H9 (cell line): ENCODE data around the gene ATF7. TPM values are rescaled to one million over a fixed set of nuclear protein-coding genes. Genes with fewer than 3 reads are reported as not detected.

Experiments used
- DNase-seq: peaks from one replicate; pipeline ENCODE4 v3.0.0-alpha.2; 2017
- H2AFZ ChIP-seq: one replicate; pipeline ENCODE4 v1.6.1; 2013; ENCODE audit warnings: mild to moderate bottlenecking, low read length, control low read depth, moderate library complexity
- H2AK5ac ChIP-seq: 2 replicates; pipeline ENCODE4 v1.6.1; 2013; ENCODE audit warnings: low read length, control low read depth, mixed read lengths; ENCODE audit not compliant: insufficient read length
- H2BK120ac ChIP-seq: one replicate; pipeline ENCODE4 v1.6.1; 2013; ENCODE audit warnings: low read depth, mild to moderate bottlenecking, low read length, control low read depth, inconsistent platforms; ENCODE audit not compliant: poor library complexity, severe bottlenecking
- H2BK12ac ChIP-seq: 2 replicates; pipeline ENCODE4 v1.6.1; 2013; ENCODE audit warnings: low read length, control low read depth, mixed read lengths, low read depth; ENCODE audit not compliant: insufficient read length
- H2BK15ac ChIP-seq: 2 replicates; pipeline ENCODE4 v1.6.1; 2013; ENCODE audit warnings: low read depth, low read length, control low read depth
- H2BK20ac ChIP-seq: one replicate; pipeline ENCODE4 v1.6.1; 2013; ENCODE audit warnings: low read depth, mild to moderate bottlenecking, low read length, control low read depth, inconsistent platforms; ENCODE audit not compliant: poor library complexity, severe bottlenecking
- H2BK5ac ChIP-seq: 2 replicates; pipeline ENCODE4 v1.6.1; 2013; ENCODE audit warnings: low read length, control low read depth, mixed read lengths; ENCODE audit not compliant: insufficient read length
- H3K14ac ChIP-seq: 2 replicates; pipeline ENCODE4 v1.6.1; 2013; ENCODE audit warnings: low read length, control low read depth; ENCODE audit not compliant: insufficient read depth
- H3K18ac ChIP-seq: 2 replicates; pipeline ENCODE4 v1.6.1; 2013; ENCODE audit warnings: low read depth, mild to moderate bottlenecking, mixed read lengths, low read length, control low read depth; ENCODE audit not compliant: insufficient read length
- H3K23ac ChIP-seq: 2 replicates; pipeline ENCODE4 v1.6.1; 2013; ENCODE audit warnings: low read length, control low read depth, mixed read lengths, low read depth; ENCODE audit not compliant: insufficient read length
- H3K23me2 ChIP-seq: 2 replicates; pipeline ENCODE4 v1.6.1; 2013; ENCODE audit warnings: low read depth, mild to moderate bottlenecking, mixed read lengths, low read length, control low read depth; ENCODE audit not compliant: insufficient read length, poor library complexity, severe bottlenecking
- H3K27ac ChIP-seq: 2 replicates; pipeline ENCODE4 v1.5.1; 2013; ENCODE audit warnings: low read length, control low read depth, mixed read lengths, low read depth; ENCODE audit not compliant: insufficient read length
- H3K27me3 ChIP-seq: 2 replicates; pipeline ENCODE4 v1.6.1; 2013; ENCODE audit warnings: low read length, control low read depth, inconsistent platforms; ENCODE audit not compliant: insufficient read depth
- H3K4ac ChIP-seq: 2 replicates; pipeline ENCODE4 v1.6.1; 2013; ENCODE audit warnings: low read depth, mild to moderate bottlenecking, control low read depth, inconsistent platforms, low read length, moderate library complexity
- H3K4me1 ChIP-seq: 2 replicates; pipeline ENCODE4 v1.6.1; 2013; ENCODE audit warnings: low read length, control low read depth, inconsistent platforms; ENCODE audit not compliant: insufficient read depth
- H3K4me2 ChIP-seq: 2 replicates; pipeline ENCODE4 v1.6.1; 2013; ENCODE audit warnings: low read length, control low read depth, mixed read lengths; ENCODE audit not compliant: insufficient read length, insufficient read depth
- H3K56ac ChIP-seq: 2 replicates; pipeline ENCODE4 v1.6.1; 2013; ENCODE audit warnings: low read depth, mild to moderate bottlenecking, mixed read lengths, low read length, control low read depth; ENCODE audit not compliant: insufficient read length
- H3K79me1 ChIP-seq: 2 replicates; pipeline ENCODE4 v1.6.1; 2013; ENCODE audit warnings: low read depth, mild to moderate bottlenecking, moderate library complexity, low read length, control low read depth, inconsistent platforms; ENCODE audit not compliant: insufficient read depth, poor library complexity, severe bottlenecking
- H3K79me2 ChIP-seq: 2 replicates; pipeline ENCODE4 v1.6.1; 2013; ENCODE audit warnings: low read length, control low read depth, inconsistent platforms; ENCODE audit not compliant: insufficient read depth
- H3K9ac ChIP-seq: 2 replicates; pipeline ENCODE4 v1.6.1; 2013; ENCODE audit warnings: low read length, control low read depth, mixed read lengths; ENCODE audit not compliant: insufficient read length; ENCODE audit errors: extremely low read depth
- H3K9me3 ChIP-seq: one replicate; pipeline ENCODE4 v1.6.1; 2013; ENCODE audit warnings: low read depth, low read length, inconsistent platforms; ENCODE audit not compliant: control insufficient read depth
- H3T11ph ChIP-seq: one replicate; pipeline ENCODE4 v1.6.1; 2013; ENCODE audit warnings: mild to moderate bottlenecking, low read length, control low read depth, inconsistent platforms
- H4K20me1 ChIP-seq: one replicate; pipeline ENCODE4 v1.6.1; 2013; ENCODE audit not compliant: control insufficient read depth, insufficient read length, insufficient read depth
- H4K5ac ChIP-seq: 2 replicates; pipeline ENCODE4 v1.6.1; 2013; ENCODE audit warnings: low read depth, mild to moderate bottlenecking, mixed read lengths, low read length, control low read depth; ENCODE audit not compliant: insufficient read length
- H4K8ac ChIP-seq: replicated peaks from 2 replicates; pipeline ENCODE4 v1.6.1; 2013; ENCODE audit warnings: low read length, control low read depth, mixed read lengths, low read depth; ENCODE audit not compliant: insufficient read length
- H4K91ac ChIP-seq: 2 replicates; pipeline ENCODE4 v1.6.1; 2013; ENCODE audit warnings: low read depth, mild to moderate bottlenecking, moderate library complexity, mixed read lengths, low read length, control low read depth; ENCODE audit not compliant: insufficient read length
- H3K27ac Mint-ChIP-seq, 3 experiments: 2 replicates in 2 of 3; 3 replicates in 1 of 3; pipeline ENCODE4 v1.8.0; 2020 to 2021; ENCODE audit warnings: mixed read lengths in 3 of 3, mild to moderate bottlenecking in 1 of 3, moderate library complexity in 1 of 3
- H3K27me3 Mint-ChIP-seq: 2 replicates; pipeline ENCODE4 v1.8.0; 2021; ENCODE audit warnings: low read depth, mild to moderate bottlenecking, moderate library complexity, mixed read lengths
- H3K36me3 Mint-ChIP-seq, 3 experiments: 2 replicates in 2 of 3; 3 replicates in 1 of 3; pipeline ENCODE4 v1.8.0; 2020 to 2021; ENCODE audit warnings: low read depth in 3 of 3, mixed read lengths in 3 of 3; ENCODE audit not compliant: insufficient read depth in 1 of 3
- H3K4me1 Mint-ChIP-seq, 2 experiments: 2 replicates each; pipeline ENCODE4 v1.8.0; 2020; ENCODE audit warnings: mixed read lengths in 2 of 2
- H3K4me3 Mint-ChIP-seq, 2 experiments: 2 replicates in 1 of 2; 3 replicates in 1 of 2; pipeline ENCODE4 v1.8.0; 2020 to 2021; ENCODE audit warnings: mild to moderate bottlenecking in 2 of 2, mixed read lengths in 2 of 2, moderate library complexity in 1 of 2
- H3K9me3 Mint-ChIP-seq, 2 experiments: 2 replicates in 1 of 2; 3 replicates in 1 of 2; pipeline ENCODE4 v1.8.0; 2020; ENCODE audit warnings: mild to moderate bottlenecking in 2 of 2, mixed read lengths in 2 of 2, moderate library complexity in 1 of 2
- CTCF ChIP-seq: fragments of 200-600 bp; sonication (generic); conservative IDR thresholded peaks from 3 replicates; pipeline ENCODE4 v1.8.0; 2021; ENCODE audit warnings: antibody characterized with exemption, mild to moderate bottlenecking
- WGBS: extraction: QIAGEN DNeasy Blood & Tissue Kit; methylation state at CpG from one replicate; pipeline ENCODE4 v1.1.7; 2013; ENCODE audit warnings: missing lambda C conversion rate, low lambda C conversion rate, mixed read lengths; ENCODE audit not compliant: insufficient read length; ENCODE audit errors: extremely low coverage; 5-methylcytosine and 5-hydroxymethylcytosine counted together
- total RNA-seq: library from RNA; stranded (reverse); gene quantifications from 2 replicates; pipeline ENCODE4 v1.2.1, GENCODE V29; 2021

ATF7 gene
- total RNA-seq, 1 experiment from 2014 or later, result 17.7 TPM

GRCh38 chr12:53500776-53501614 is 125.2 kb downstream of the ATF7 start, which contains the start of gene TARBP2:
Gene TARBP2 (plus strand): TSS chr12:53501283. CDS start chr12:53501409, 126 bp downstream.
- H2AFZ ChIP-seq, result no peak within 1 kb of the TSS

More at GRCh38 chr12:53500776-53501614, 125.2 kb downstream of the ATF7 start, which contains the start of gene TARBP2:
- Histone ChIP-seq H3K79me2 (no peaks in the 10 kb centered on the region; the same call in 1 of the 2 replicates), H4K8ac (no peak within 1 kb of the TSS), H2BK15ac (no peak within 1 kb of the TSS), H3K4me1 (peaks cover 6% of the 10 kb centered on the region; the same call in 1 of the 2 replicates), H3K56ac (peak within 1 kb of the TSS; percentile 17), H3K4ac (no peak within 1 kb of the TSS), H4K20me1 (no peaks in the 10 kb centered on the region), H3K9ac (peak within 1 kb of the TSS; percentile 78), H3K14ac (peak within 1 kb of the TSS; percentile 93), H3K23me2 (peaks cover 20% of the 10 kb centered on the region), H2BK12ac (no peak within 1 kb of the TSS), H3K27me3 (no peaks in the 10 kb centered on the region), H2BK5ac (no peak within 1 kb of the TSS), H2BK120ac (no peak within 1 kb of the TSS), H3T11ph (no peak within 1 kb of the TSS), H3K27ac (peak within 1 kb of the TSS; percentile 49), H3K23ac (no peak within 1 kb of the TSS), H3K9me3 (no peaks in the 10 kb centered on the region), H4K5ac (no peak within 1 kb of the TSS), H2AK5ac (no peak within 1 kb of the TSS), H2BK20ac (no peak within 1 kb of the TSS), H3K18ac (peak within 1 kb of the TSS; percentile 97), H4K91ac (no peak within 1 kb of the TSS), H3K79me1 (peaks cover 7% of the 10 kb centered on the region), H3K4me2 (peak within 1 kb of the TSS; percentile 83)
- TF ChIP-seq CTCF, result no peak
- Mint-ChIP-seq H3K4me1 (peaks cover 38 to 43% of the 10 kb centered on the region in 2 experiments), H3K9me3 (no peaks in the 10 kb centered on the region), H3K36me3 (peaks cover 18 to 38% (median 19%) of the 10 kb centered on the region in 3 experiments), H3K27me3 (no peaks in the 10 kb centered on the region), H3K27ac (peak within 1 kb of the TSS; percentile 94 to 98 (median 97)), H3K4me3 (peak within 1 kb of the TSS; percentile 86 to 90)
- WGBS, result no CpG with 5 or more reads among the region's 74 CpGs
- DNase-seq, result peak; percentile 100
